Measurements from ENCODE around the gene SAA4. TPM values are rescaled to one million over a fixed set of nuclear protein-coding genes. Genes with fewer than 3 reads are reported as not detected.

The SAA4 gene
- total RNA-seq, 1 experiment from 2014 or later, result 7.2 TPM

DNA sequence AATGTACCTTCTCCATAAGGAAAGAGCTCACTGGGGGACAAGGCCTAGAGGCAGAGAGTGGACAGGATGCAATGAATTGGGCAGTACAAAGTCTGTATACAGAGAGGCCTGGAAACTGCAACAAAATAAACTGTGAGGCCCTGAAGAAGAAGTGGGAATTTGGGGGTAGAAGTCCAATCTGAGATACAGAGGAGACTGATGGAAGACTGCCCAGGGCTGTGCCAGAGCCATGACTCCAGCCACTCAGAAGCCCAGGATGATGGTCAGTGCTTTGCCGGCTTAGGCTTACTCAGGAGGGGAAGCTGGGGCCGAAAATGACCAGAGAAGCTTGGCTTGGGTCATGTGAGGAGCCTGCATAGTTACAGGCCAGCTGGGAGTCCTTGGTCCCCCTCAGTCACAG lies 5.7 kb downstream of the SAA4 start:
- no peak overlapping the region for H3K27ac Mint-ChIP-seq (ENCODE audit: unreplicated experiment)
- TF ChIP-seq, protein P1, sequence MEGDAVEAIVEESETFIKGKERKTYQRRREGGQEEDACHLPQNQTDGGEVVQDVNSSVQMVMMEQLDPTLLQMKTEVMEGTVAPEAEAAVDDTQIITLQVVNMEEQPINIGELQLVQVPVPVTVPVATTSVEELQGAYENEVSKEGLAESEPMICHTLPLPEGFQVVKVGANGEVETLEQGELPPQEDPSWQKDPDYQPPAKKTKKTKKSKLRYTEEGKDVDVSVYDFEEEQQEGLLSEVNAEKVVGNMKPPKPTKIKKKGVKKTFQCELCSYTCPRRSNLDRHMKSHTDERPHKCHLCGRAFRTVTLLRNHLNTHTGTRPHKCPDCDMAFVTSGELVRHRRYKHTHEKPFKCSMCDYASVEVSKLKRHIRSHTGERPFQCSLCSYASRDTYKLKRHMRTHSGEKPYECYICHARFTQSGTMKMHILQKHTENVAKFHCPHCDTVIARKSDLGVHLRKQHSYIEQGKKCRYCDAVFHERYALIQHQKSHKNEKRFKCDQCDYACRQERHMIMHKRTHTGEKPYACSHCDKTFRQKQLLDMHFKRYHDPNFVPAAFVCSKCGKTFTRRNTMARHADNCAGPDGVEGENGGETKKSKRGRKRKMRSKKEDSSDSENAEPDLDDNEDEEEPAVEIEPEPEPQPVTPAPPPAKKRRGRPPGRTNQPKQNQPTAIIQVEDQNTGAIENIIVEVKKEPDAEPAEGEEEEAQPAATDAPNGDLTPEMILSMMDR (IDR thresholded peaks at IDR 0.05; ENCODE audit: unreplicated experiment), result no peak
- no TSS peak for BruUV-seq (replicated peaks)
- no peak for DNase-seq
- no peaks in the 10 kb centered on the region for H3K9me3 Mint-ChIP-seq (ENCODE audit: low read depth, unreplicated experiment)
- no peak overlapping the region for H3K4me3 Mint-ChIP-seq (ENCODE audit: low read depth, unreplicated experiment)
- CTCF ChIA-PET, result interaction anchor here (1.2 kb wide), 1 partner anchor 13 kb away, joined by 4 read pairs; no protein-coding TSS in a partner anchor
- intact Hi-C loops (cut with micrococcal nuclease; ENCODE audit: unreplicated experiment), result no loop called here
- H3K27me3 Mint-ChIP-seq (ENCODE audit: unreplicated experiment), result no peaks in the 10 kb centered on the region
- no peaks in the 10 kb centered on the region for H3K4me1 Mint-ChIP-seq (ENCODE audit: low read depth, unreplicated experiment)
- H3K36me3 Mint-ChIP-seq (ENCODE audit: insufficient read depth, unreplicated experiment), result no peaks in the 10 kb centered on the region

DNA sequence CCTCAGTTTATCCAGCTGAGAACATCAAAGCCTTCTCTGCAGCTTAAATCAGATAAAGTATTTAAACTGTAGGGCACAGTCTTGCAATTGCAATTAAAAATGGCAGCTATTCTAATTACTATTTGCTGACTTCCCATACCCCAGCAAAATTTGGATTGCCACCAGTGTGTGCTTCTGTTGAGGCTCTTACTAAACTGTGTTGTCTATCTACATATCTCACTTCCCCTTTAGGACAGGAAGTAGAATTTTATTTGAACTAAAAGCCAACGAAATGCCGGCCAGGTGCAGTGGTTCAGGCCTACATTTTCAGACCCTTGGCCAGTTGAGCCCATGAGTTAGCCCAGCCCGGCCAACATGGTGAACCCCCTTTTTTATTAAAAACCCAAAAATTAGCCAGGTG lies 7.1 kb downstream of the SAA4 start:
- intact Hi-C loops (cut with micrococcal nuclease; ENCODE audit: unreplicated experiment), result no loop called here
- Mint-ChIP-seq H3K27ac (ENCODE audit: unreplicated experiment) (no peak overlapping the region), H3K4me3 (ENCODE audit: low read depth, unreplicated experiment) (no peak overlapping the region), H3K4me1 (ENCODE audit: low read depth, unreplicated experiment) (no peaks in the 10 kb centered on the region), H3K36me3 (ENCODE audit: insufficient read depth, unreplicated experiment) (no peaks in the 10 kb centered on the region), H3K27me3 (ENCODE audit: unreplicated experiment) (no peaks in the 10 kb centered on the region), H3K9me3 (ENCODE audit: low read depth, unreplicated experiment) (no peaks in the 10 kb centered on the region)
- TF ChIP-seq, protein P1 (IDR thresholded peaks at IDR 0.05; ENCODE audit: unreplicated experiment), result no peak
- no TSS peak for BruUV-seq (replicated peaks)
- CTCF ChIA-PET, result interaction anchor here (0.7 kb wide), 1 partner anchor 121 kb away, joined by 9 read pairs; no protein-coding TSS in a partner anchor
- no peak for DNase-seq

- DNase-seq, result no peak
Measured at GRCh38 chr11:18225913-18226312, 10.7 kb downstream of the SAA4 start.

DNA sequence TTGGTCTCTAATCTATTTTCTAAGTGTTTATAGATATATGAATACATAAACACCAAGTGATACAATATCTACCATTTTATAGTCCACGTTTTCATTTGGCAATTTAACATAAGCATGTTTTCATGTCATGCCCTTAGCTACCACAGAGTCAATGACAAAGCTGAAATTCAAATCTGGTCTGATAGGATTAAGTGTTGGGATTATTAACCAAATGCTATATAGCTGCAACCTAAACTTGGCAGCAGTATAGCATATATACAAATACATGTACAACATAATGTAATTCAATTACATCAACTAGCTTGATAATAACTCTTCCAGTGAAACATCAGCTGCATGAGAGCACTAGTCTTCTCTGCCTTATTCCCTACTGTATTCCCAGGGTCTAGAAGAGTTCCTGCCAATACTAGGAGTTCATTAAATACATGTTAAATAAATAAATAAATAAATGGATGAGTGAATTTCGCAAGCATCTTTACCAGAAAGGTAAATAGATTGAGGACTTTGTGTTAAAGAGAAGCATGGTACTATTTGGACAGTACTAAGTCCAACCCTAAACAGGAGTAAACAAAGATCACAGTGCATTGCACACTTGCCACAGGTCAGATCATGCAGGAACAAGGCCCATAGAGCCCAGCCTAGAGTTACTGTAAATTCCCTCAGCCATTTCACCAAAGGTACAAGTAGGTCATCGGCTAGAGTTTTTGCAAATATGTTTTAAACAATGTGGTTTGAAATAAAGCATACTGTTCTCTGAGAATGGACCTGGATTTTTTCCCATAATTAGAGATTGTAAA lies 12.8 kb downstream of the SAA4 start:
- Mint-ChIP-seq H3K27me3 (ENCODE audit: unreplicated experiment) (peaks cover 32% of the 10 kb centered on the region), H3K27ac (ENCODE audit: unreplicated experiment) (no peak overlapping the region), H3K9me3 (ENCODE audit: low read depth, unreplicated experiment) (no peaks in the 10 kb centered on the region), H3K4me3 (ENCODE audit: low read depth, unreplicated experiment) (no peak overlapping the region), H3K36me3 (ENCODE audit: insufficient read depth, unreplicated experiment) (no peaks in the 10 kb centered on the region), H3K4me1 (ENCODE audit: low read depth, unreplicated experiment) (no peaks in the 10 kb centered on the region)
- CTCF ChIA-PET, result interaction anchor here (1.3 kb wide), 1 partner anchor 20 kb away, joined by 3 read pairs; no protein-coding TSS in a partner anchor
- intact Hi-C loops (cut with micrococcal nuclease; ENCODE audit: unreplicated experiment), result no loop called here
- no TSS peak for BruUV-seq (replicated peaks)
- DNase-seq, result no peak
- TF ChIP-seq, protein P1 (IDR thresholded peaks at IDR 0.05; ENCODE audit: unreplicated experiment), result no peak

More at GRCh38 chr11:18225913-18226312, 10.7 kb downstream of the SAA4 start:
- Mint-ChIP-seq H3K4me3 (ENCODE audit: low read depth, unreplicated experiment) (no peak overlapping the region), H3K36me3 (ENCODE audit: insufficient read depth, unreplicated experiment) (no peaks in the 10 kb centered on the region), H3K27me3 (ENCODE audit: unreplicated experiment) (peaks cover 15% of the 10 kb centered on the region), H3K9me3 (ENCODE audit: low read depth, unreplicated experiment) (no peaks in the 10 kb centered on the region), H3K4me1 (ENCODE audit: low read depth, unreplicated experiment) (no peaks in the 10 kb centered on the region), H3K27ac (ENCODE audit: unreplicated experiment) (no peak overlapping the region)
- intact Hi-C loops (cut with micrococcal nuclease; ENCODE audit: unreplicated experiment), result no loop called here
- BruUV-seq (replicated peaks), result no TSS peak
- CTCF ChIA-PET, result no interaction called here
- TF ChIP-seq, protein P1 (IDR thresholded peaks at IDR 0.05; ENCODE audit: unreplicated experiment), result no peak
